CD14-positive monocyte (primary cell): ENCODE results near the gene STRIP2. TPM values are rescaled to one million over a fixed set of nuclear protein-coding genes. Genes with fewer than 3 reads are reported as not detected.

Experiments used
- DNase-seq, 3 donors: peaks; one replicate each; pipeline ENCODE4 v3.0.0-alpha.2; 2011 to 2022
- H2AFZ ChIP-seq: 2 replicates; pipeline ENCODE4 v1.6.0; 2012; ENCODE audit warnings: mild to moderate bottlenecking, low read depth, low read length, inconsistent platforms; ENCODE audit not compliant: insufficient read depth, poor library complexity, severe bottlenecking
- H3K27ac ChIP-seq, 2 donors: 1 replicate in 1 of 2; 2 replicates in 1 of 2; pipeline ENCODE4 v1.5.1; 2012 to 2013; ENCODE audit warnings: low read length in 2 of 2, control low read depth in 1 of 2, inconsistent platforms in 1 of 2, low read depth in 1 of 2, mild to moderate bottlenecking in 1 of 2
- H3K27me3 ChIP-seq, 2 donors: one replicate each; pipeline versions ENCODE4 v1.6.0 to v1.6.1; 2011 to 2013; ENCODE audit warnings: low read length in 2 of 2; ENCODE audit not compliant: control insufficient read depth in 2 of 2, insufficient read depth in 2 of 2
- H3K36me3 ChIP-seq, 2 donors: replicated peaks in 1 of 2; 1 replicate in 1 of 2; 2 replicates in 1 of 2; pipeline versions ENCODE4 v1.5.1 to v1.6.1; 2012 to 2013; ENCODE audit warnings: low read length in 2 of 2, control low read depth in 1 of 2, inconsistent platforms in 1 of 2, mild to moderate bottlenecking in 1 of 2; ENCODE audit not compliant: insufficient read depth in 2 of 2, control insufficient read depth in 1 of 2
- H3K4me1 ChIP-seq, 2 donors: 1 replicate in 1 of 2; 2 replicates in 1 of 2; pipeline versions ENCODE4 v1.5.1 to v1.6.1; 2012 to 2013; ENCODE audit warnings: low read length in 2 of 2, control low read depth in 1 of 2, inconsistent platforms in 1 of 2, mild to moderate bottlenecking in 1 of 2, moderate library complexity in 1 of 2; ENCODE audit not compliant: insufficient read depth in 2 of 2, control insufficient read depth in 1 of 2
- H3K4me2 ChIP-seq: replicated peaks from 2 replicates; pipeline ENCODE3; 2012; ENCODE audit warnings: low read length, moderate library complexity, mild to moderate bottlenecking; ENCODE audit not compliant: poor library complexity, severe bottlenecking; ENCODE audit errors: extremely low read depth
- H3K4me3 ChIP-seq, 3 experiments: fragments of 200-600 bp in 1 of 3; sonication (generic) in 1 of 3; replicated peaks in 1 of 3; 1 replicate in 2 of 3; 2 replicates in 1 of 3; pipeline ENCODE4 v1.5.1; 2011 to 2013; ENCODE audit warnings: low read length in 3 of 3, mild to moderate bottlenecking in 3 of 3, control low read depth in 2 of 3, low read depth in 2 of 3, inconsistent platforms in 1 of 3, moderate library complexity in 1 of 3
- H3K79me2 ChIP-seq: 2 replicates; pipeline ENCODE4 v1.6.0; 2012; ENCODE audit warnings: mild to moderate bottlenecking, control low read depth, inconsistent platforms, low read length, moderate library complexity; ENCODE audit not compliant: insufficient read depth
- H3K9ac ChIP-seq: 2 replicates; pipeline ENCODE4 v1.6.0; 2017; ENCODE audit warnings: low read length, mild to moderate bottlenecking; ENCODE audit not compliant: insufficient read depth, poor library complexity, severe bottlenecking
- H3K9me3 ChIP-seq, 2 donors: replicated peaks in 1 of 2; 1 replicate in 1 of 2; 2 replicates in 1 of 2; pipeline versions ENCODE4 v1.5.1 to v1.6.1; 2012 to 2013; ENCODE audit warnings: low read length in 2 of 2, control low read depth in 1 of 2; ENCODE audit not compliant: control insufficient read depth in 1 of 2, insufficient read depth in 1 of 2
- H4K20me1 ChIP-seq: 2 replicates; pipeline ENCODE4 v1.6.0; 2012; ENCODE audit warnings: mild to moderate bottlenecking, low read length, control low read depth, moderate library complexity; ENCODE audit not compliant: insufficient read depth
- H3K27ac Mint-ChIP-seq, 7 donors: one replicate each; pipeline ENCODE4 v1.8.0; 2020; ENCODE audit warnings: mild to moderate bottlenecking in 7 of 7, mixed read lengths in 7 of 7, moderate library complexity in 6 of 7, inconsistent platforms in 2 of 7
- H3K27me3 Mint-ChIP-seq, 3 donors: one replicate each; pipeline ENCODE4 v1.8.0; 2021 to 2022; ENCODE audit warnings: low read depth in 3 of 3, mild to moderate bottlenecking in 3 of 3, mixed read lengths in 3 of 3, moderate library complexity in 3 of 3, inconsistent platforms in 1 of 3
- H3K36me3 Mint-ChIP-seq, 2 donors: one replicate each; pipeline ENCODE4 v1.8.0; 2020; ENCODE audit warnings: mixed read lengths in 2 of 2, inconsistent platforms in 1 of 2, mild to moderate bottlenecking in 1 of 2
- H3K4me1 Mint-ChIP-seq: one replicate; pipeline ENCODE4 v1.8.0; 2020; ENCODE audit warnings: mild to moderate bottlenecking, mixed read lengths
- H3K4me3 Mint-ChIP-seq, 2 donors: one replicate each; pipeline ENCODE4 v1.8.0; 2020; ENCODE audit warnings: mild to moderate bottlenecking in 2 of 2, mixed read lengths in 2 of 2, moderate library complexity in 1 of 2
- H3K9me3 Mint-ChIP-seq, 7 donors: one replicate each; pipeline ENCODE4 v1.8.0; 2020 to 2022; ENCODE audit warnings: mixed read lengths in 7 of 7, mild to moderate bottlenecking in 6 of 7, moderate library complexity in 6 of 7, inconsistent platforms in 2 of 7
- WGBS: methylation state at CpG from one replicate; pipeline ENCODE4 v1.1.5; 2013; ENCODE audit warnings: missing lambda C conversion rate; ENCODE audit not compliant: insufficient coverage; 5-methylcytosine and 5-hydroxymethylcytosine counted together
- intact Hi-C, 2 donors: fragments of 100-400 bp; cut with micrococcal nuclease; formaldehyde crosslinking; loops; one replicate each; pipeline versions ENCODE4 v1.15.0 to v1.15.1; 2023
- polyA plus RNA-seq, 3 donors: library from polyadenylated mRNA; depleted of rRNA in 1 of 3; unstranded in 2 of 3; stranded (reverse) in 1 of 3; fragments of 300-500 nt in 2 of 3; fragments of >200 nt in 1 of 3; fragmentation: Illumina TruSeq in 2 of 3; gene quantifications; 1 replicate in 2 of 3; 2 replicates in 1 of 3; pipeline ENCODE4 v1.2.3, GENCODE V29; 2012 to 2021
- TF ChIP-seq, protein P1 (sequence below): fragments of 200-600 bp; IDR thresholded peaks from one replicate; pipeline ENCODE4 v1.8.0; 2022; ENCODE audit warnings: antibody characterized with exemption, mild to moderate bottlenecking

STRIP2 gene
- polyA plus RNA-seq, 3 donors: 0.11 to 0.12 TPM; not detected in 1

DNA sequence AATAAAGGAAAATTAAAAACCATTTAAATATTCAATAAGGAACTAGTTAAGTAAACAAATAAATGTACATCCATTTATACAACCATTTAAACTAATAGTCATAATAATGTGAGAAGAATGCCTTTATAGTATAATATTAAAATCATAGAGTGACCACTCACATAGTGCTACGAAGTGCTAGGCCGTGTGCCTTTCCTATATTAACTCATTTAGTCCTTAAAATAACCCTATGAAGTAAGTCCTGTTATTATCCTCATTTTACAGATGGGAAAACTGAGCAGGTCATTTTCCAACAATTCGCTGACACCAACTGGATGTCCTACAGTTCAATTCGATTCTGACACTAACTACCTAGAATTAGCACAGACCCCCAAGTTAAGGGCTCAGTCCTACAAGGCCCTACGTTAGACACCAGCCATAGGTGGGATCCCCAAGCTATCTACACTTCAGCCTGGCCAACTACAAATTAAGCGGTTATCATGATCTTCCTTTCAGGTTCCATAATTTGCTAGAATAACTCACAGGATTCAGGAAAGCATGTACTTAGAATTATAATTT is 4.1 kb downstream of the STRIP2 start:
- Histone ChIP-seq H3K79me2 (no peaks in the 10 kb centered on the region), H3K27ac (no peak overlapping the region), H2AFZ (no peak overlapping the region), H3K27me3 (peaks cover 21 to 28% of the 10 kb centered on the region in 2 donors), H3K9me3 (peaks cover 0 to 4% of the 10 kb centered on the region in 2 donors), H3K4me2 (no peak overlapping the region), H3K36me3 (no peaks in the 10 kb centered on the region), H4K20me1 (no peaks in the 10 kb centered on the region), H3K9ac (no peak overlapping the region), H3K4me3 (no peak overlapping the region), H3K4me1 (peaks cover 14 to 17% of the 10 kb centered on the region in 2 donors)
- no peak overlapping the region for H3K4me3 Mint-ChIP-seq
- no peaks in the 10 kb centered on the region for H3K9me3 Mint-ChIP-seq
- no peak overlapping the region for H3K27ac Mint-ChIP-seq
- TF ChIP-seq, protein P1, sequence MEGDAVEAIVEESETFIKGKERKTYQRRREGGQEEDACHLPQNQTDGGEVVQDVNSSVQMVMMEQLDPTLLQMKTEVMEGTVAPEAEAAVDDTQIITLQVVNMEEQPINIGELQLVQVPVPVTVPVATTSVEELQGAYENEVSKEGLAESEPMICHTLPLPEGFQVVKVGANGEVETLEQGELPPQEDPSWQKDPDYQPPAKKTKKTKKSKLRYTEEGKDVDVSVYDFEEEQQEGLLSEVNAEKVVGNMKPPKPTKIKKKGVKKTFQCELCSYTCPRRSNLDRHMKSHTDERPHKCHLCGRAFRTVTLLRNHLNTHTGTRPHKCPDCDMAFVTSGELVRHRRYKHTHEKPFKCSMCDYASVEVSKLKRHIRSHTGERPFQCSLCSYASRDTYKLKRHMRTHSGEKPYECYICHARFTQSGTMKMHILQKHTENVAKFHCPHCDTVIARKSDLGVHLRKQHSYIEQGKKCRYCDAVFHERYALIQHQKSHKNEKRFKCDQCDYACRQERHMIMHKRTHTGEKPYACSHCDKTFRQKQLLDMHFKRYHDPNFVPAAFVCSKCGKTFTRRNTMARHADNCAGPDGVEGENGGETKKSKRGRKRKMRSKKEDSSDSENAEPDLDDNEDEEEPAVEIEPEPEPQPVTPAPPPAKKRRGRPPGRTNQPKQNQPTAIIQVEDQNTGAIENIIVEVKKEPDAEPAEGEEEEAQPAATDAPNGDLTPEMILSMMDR: no peak
- no peak for DNase-seq
- H3K4me1 Mint-ChIP-seq: peaks cover 22% of the 10 kb centered on the region
- H3K27me3 Mint-ChIP-seq: peaks cover 29 to 34% (median 33%) of the 10 kb centered on the region in 3 donors
- peaks cover 4 to 5% of the 10 kb centered on the region in 2 donors for H3K36me3 Mint-ChIP-seq
- 100% methylated on average over 4 of the region's 6 CpGs for WGBS
- intact Hi-C loops: no loop called here

DNA sequence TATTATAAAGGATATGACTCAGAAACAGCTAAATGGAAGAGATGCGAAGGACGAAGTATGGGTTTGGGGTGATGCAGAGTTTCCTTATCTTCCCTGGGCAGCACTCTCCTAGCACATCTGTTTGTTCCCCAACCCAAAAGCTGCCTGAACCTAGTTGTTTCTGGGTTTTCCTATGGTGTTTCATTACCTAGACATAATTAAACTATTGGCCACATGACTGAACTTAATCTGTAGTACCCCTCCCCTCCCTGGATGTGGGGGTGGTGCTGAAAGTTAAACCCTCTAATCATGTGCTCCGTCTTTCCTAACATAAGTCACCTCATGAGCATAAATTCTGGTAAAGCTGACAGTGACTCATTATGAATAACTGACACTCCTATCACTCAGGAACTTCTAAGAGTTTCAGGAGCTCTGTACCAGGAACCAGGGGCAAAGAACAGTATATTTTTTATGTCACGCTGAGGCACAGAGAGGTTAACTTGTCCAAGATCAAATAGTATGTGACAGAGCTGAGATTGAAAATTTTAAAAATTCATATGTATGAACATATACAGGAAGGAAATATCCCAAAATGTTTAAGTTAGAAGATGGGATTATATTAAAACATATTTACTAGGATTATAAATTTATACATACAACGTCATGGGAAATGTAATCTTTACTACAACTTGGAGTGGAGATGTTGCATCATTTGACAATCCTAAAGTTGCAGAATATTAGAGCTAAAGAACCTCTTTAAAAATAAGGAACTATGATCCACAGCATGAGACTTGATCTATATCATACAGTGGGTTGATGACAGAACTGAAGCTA is 4.8 kb downstream of the STRIP2 start:
- Histone ChIP-seq H4K20me1 (no peaks in the 10 kb centered on the region), H3K79me2 (no peaks in the 10 kb centered on the region), H3K9me3 (peaks cover 0 to 4% of the 10 kb centered on the region in 2 donors), H3K4me3 (no peak overlapping the region), H3K4me1 (peaks cover 8 to 12% of the 10 kb centered on the region in 2 donors), H3K4me2 (no peak overlapping the region), H3K27ac (no peak overlapping the region), H3K27me3 (peaks cover 19 to 23% of the 10 kb centered on the region in 2 donors), H3K36me3 (no peaks in the 10 kb centered on the region), H3K9ac (no peak overlapping the region), H2AFZ (no peak overlapping the region)
- Mint-ChIP-seq H3K9me3 (no peaks in the 10 kb centered on the region), H3K27ac (peak overlapping the region in 1 of 7 donors; percentile 57), H3K4me1 (peaks cover 16% of the 10 kb centered on the region), H3K4me3 (no peak overlapping the region), H3K27me3 (peaks cover 28 to 30% (median 29%) of the 10 kb centered on the region in 3 donors), H3K36me3 (peaks cover 4 to 5% of the 10 kb centered on the region in 2 donors)
- peak in 2 of 3 donors; percentile 28 to 54 for DNase-seq
- intact Hi-C loops: no loop called here
- TF ChIP-seq, protein P1: no peak
- WGBS: no CpG with 5 or more reads among the region's 5 CpGs
